Activated CD4-positive, alpha-beta T cell treated with anti-CD3 and anti-CD28 coated beads for 1 hour (primary cell): Measurements from ENCODE around the gene HOOK2.
"Not testable (repeated sequence)": the region's sequence is repeated elsewhere in the genome, so short reads cannot be mapped to it uniquely, and the experiment has no call there.

Experiments used
- DNase-seq: peaks from one replicate; pipeline ENCODE4 v3.0.0-alpha.2; 2020

HOOK2 gene

DNA sequence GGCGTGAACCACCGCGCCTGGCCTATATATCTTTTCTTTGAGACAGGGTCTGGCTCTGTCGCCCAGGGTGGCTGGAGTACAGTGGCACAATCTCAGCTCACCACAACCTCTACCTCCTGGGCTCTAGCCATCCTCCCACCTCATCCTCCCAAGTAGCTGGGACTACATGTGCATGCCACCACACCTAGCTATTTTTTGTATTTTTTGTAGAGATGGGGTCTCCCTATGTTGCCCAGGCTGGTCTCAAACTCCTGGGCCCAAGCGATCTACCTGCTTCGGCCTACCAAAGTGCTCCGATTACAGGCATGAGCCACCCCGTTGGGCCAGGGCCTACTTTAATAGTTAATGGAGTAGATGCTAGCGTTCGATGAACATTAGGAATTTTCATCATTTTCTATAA lies 55.1 kb downstream of the HOOK2 start:
- DNase-seq, result no peak

DNA sequence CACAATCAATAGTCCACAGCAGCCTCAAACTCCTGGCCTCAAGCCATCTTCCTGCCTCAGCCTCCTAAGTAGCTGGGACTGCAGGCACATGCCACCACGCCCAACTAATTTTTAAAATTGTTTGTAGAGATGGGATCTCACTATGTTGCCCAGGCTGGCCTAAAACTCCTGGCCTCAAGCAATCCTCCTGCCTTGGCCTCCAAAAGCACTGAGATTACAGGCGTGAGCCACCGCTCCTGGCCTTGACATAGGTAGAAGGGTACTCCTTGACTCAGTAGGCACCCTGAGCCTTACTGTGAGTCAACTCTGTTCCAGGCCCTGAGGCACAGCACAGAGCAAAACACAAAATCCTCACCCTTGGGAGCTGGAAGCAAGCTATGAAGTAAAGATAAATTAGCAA lies 59.4 kb downstream of the HOOK2 start:
- no peak for DNase-seq

DNA sequence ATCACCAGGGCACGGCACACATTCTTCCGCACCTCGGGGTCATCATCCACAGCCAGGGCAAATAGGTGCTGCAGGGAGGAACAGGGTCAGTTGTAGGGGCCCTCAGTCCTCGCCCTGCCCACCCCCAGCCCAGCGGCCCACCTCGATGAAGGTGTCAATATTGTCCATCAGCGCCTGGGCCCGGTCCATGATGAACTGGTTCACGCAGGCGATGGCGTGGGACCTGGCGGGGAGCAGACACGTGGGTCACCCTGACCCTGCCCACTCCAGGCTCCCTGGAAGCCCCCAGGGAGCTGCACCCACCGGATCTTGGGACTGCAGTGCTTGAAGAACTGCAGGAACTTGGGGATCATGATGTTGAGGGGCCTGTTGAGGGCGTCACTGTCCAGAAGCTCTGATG lies 60.2 kb downstream of the HOOK2 start:
- DNase-seq, result no peak

DNA sequence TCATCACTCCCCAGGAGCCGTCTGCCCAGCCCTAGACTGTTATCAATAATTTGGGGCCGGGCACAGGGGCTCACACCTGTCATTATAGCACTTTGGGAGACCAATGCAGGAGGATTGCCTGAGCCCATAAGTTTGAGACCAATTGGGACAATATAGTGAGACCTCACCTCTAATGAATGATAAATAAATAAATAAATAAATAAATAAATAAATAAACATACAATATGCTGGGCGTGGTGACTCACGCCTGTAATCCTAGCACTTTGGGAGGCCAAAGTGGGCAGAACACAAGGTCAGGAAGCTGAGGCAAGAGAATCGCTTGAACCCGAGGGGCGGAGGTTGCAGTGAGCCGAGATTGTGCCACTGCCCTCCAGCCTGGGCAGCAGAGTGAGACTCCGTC lies 62.0 kb downstream of the HOOK2 start:
- not testable (repeated sequence) for DNase-seq
